Adipocyte (in vitro differentiated cells): ENCODE measurements around the gene CGB1.
"Not testable (repeated sequence)": the region's sequence is repeated elsewhere in the genome, so short reads cannot be mapped to it uniquely, and the experiment has no call there.

Source experiments
- DNase-seq: peaks from one replicate; pipeline ENCODE4 v3.0.0-alpha.2; 2015; ENCODE audit warnings: low read depth
- H3K27me3 ChIP-seq: replicated peaks from 2 replicates; pipeline ENCODE4 v1.7.0; 2013; ENCODE audit warnings: mild to moderate bottlenecking, low read length, moderate library complexity; ENCODE audit not compliant: control insufficient read depth, insufficient read depth
- H3K36me3 ChIP-seq: 2 replicates; pipeline ENCODE4 v1.7.0; 2013; ENCODE audit warnings: low read length, mild to moderate bottlenecking, moderate library complexity; ENCODE audit not compliant: control insufficient read depth, insufficient read depth, severe bottlenecking
- H3K4me1 ChIP-seq: 2 replicates; pipeline ENCODE4 v1.7.0; 2013; ENCODE audit warnings: mild to moderate bottlenecking, low read length, moderate library complexity; ENCODE audit not compliant: control insufficient read depth, insufficient read depth
- H3K4me3 ChIP-seq: 2 replicates; pipeline ENCODE4 v1.7.0; 2013; ENCODE audit warnings: mild to moderate bottlenecking, low read length, moderate library complexity
- H3K9ac ChIP-seq: 2 replicates; pipeline ENCODE4 v1.7.0; 2013; ENCODE audit warnings: mild to moderate bottlenecking, low read length, moderate library complexity
- H3K9me3 ChIP-seq: 2 replicates; pipeline ENCODE4 v1.7.0; 2013; ENCODE audit warnings: mild to moderate bottlenecking, low read length, moderate library complexity; ENCODE audit not compliant: control insufficient read depth

The CGB1 gene

DNA sequence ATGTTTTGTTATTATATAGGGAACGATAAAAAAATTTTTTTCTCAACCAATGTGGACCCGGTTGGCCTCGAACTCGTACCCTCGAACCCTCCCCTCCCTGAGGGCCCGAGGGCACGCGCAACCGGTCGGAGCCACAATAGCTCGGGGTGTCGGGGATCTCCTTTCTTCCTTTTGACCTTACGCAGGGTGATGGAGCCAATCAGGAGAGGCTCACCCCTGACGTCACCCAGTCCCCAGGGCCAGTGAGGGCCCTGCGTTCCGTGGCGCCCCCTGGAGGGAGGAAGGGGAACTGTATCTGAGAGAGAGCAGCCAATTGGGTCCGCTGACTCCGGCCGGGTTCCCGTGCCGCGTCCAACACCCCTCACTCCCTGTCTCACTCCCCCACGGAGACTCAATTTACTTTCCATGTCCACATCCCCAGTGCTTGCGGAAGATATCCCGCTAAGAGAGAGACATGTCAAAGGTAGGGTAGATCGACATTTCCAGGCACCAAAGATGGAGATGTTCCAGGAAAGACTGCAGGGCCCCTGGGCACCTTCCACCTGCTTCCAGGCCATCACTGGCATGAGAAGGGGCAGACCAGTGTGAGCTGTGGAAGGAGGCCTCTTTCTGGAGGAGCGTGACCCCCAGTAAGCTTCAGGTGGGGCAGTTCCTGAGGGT is 4.9 kb downstream of the CGB1 start, which contains the start of gene CGB2:
TSS of gene CGB2 (plus strand) at position 249 of the 660 bp plus-strand sequence. CDS start at position 455, 206 bp downstream.
- H3K36me3 ChIP-seq, H3K4me1 ChIP-seq, H3K27me3 ChIP-seq, H3K4me3 ChIP-seq, H3K9me3 ChIP-seq, DNase-seq, H3K9ac ChIP-seq: not testable (repeated sequence)

DNA sequence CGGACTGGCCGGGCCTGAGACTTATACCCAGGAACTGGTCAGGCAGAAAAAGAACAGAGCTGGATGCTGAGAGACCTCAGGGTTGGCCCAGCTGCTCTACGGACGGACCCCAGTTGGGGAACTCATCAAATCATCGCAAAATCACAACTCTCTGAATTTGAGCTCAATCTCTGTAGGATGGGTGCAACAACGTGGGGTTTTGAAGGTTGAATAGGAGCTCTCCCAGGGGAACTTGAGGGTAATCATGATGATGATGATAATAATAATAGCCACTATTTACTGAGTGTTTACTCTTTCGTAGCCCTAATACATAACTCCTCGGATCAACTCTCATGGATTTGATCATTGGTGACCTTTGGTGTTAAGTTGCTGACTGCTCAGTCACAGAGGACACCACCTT is 6.4 kb downstream of the CGB1 start:
- not testable (repeated sequence) for H3K9me3 ChIP-seq, H3K27me3 ChIP-seq, H3K9ac ChIP-seq, H3K4me3 ChIP-seq, H3K4me1 ChIP-seq, DNase-seq, H3K36me3 ChIP-seq

GRCh38 chr19:49029749-49030148 is 6.9 kb downstream of the CGB1 start:
- H3K9ac ChIP-seq, H3K9me3 ChIP-seq, H3K4me1 ChIP-seq, DNase-seq, H3K27me3 ChIP-seq, H3K4me3 ChIP-seq, H3K36me3 ChIP-seq: not testable (repeated sequence)

DNA sequence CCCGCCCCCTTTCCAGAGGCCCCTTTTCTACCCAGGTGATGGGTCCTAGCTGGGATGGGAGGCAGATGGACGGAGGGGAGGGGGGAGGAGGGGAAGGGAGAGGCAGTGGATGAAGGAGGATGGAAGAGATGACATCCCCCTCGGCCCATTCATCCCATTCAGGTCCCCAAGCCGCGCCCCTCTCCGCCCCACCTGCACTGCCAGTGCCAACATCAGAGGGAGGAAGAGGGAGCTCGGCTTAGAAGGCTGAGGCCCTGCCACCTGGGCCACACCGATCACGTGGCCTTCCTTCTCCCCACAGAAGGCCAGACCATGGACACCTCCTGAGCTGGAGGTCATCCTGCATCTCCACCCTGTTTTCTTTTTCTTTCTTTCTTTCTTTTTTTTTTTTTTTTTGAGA is 8.0 kb downstream of the CGB1 start:
- H3K9me3 ChIP-seq, H3K36me3 ChIP-seq, DNase-seq, H3K4me3 ChIP-seq, H3K27me3 ChIP-seq, H3K4me1 ChIP-seq, H3K9ac ChIP-seq: not testable (repeated sequence)

- not testable (repeated sequence) for H3K4me3 ChIP-seq, H3K27me3 ChIP-seq, H3K9me3 ChIP-seq, H3K9ac ChIP-seq, H3K4me1 ChIP-seq, H3K36me3 ChIP-seq, DNase-seq
These were observed 11.1 kb downstream of the CGB1 start for GRCh38 chr19:49025599-49025998.

DNA sequence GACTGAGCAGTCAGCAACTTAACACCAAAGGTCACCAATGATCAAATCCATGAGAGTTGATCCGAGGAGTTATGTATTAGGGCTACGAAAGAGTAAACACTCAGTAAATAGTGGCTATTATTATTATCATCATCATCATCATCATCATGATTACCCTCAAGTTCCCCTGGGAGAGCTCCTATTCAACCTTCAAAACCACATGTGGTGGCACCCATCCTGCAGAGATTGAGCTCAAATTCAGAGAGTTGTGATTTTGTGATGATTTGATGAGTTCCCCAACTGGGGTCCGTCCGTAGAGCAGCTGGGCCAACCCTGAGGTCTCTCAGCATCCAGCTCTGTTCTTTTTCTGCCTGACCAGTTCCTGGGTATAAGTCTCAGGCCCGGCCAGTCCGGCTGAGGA is 11.6 kb downstream of the CGB1 start:
- H3K36me3 ChIP-seq, H3K4me1 ChIP-seq, H3K9ac ChIP-seq, H3K27me3 ChIP-seq, H3K9me3 ChIP-seq, H3K4me3 ChIP-seq, DNase-seq: not testable (repeated sequence)

- H3K9me3 ChIP-seq, H3K27me3 ChIP-seq, H3K36me3 ChIP-seq, DNase-seq, H3K4me1 ChIP-seq, H3K9ac ChIP-seq, H3K4me3 ChIP-seq: not testable (repeated sequence)
These were observed 12.5 kb downstream of the CGB1 start, which contains the start of gene CGB3 for GRCh38 chr19:49024233-49024632. Gene CGB3, minus strand, starts transcription at chr19:49024333. Its CDS starts 362 bp downstream, at chr19:49023971.

DNA sequence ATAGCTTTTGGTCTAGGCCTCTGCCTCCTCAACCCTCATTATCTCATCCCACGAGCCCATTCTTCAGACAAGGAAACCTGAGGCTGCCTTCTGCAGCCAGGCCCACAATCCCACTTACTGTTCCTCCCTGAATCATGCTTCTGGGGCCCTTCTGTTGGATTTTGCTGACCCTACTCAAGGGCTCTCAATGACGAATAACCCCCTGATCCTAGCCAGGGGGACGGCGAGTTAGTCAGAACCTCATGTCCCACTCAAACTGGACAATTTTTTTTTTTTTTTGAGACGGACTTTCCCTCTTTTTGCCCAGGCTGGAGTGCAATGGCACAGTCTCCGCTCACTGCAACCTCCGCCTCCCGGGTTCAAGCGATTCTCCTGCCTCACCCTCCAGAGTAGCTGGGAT is 14.6 kb downstream of the CGB1 start:
- H3K9me3 ChIP-seq, result no peaks in the 10 kb centered on the region
- H3K4me1 ChIP-seq, result peaks cover 10% of the 10 kb centered on the region
- no peak overlapping the region for H3K4me3 ChIP-seq
- no peak overlapping the region for H3K9ac ChIP-seq
- peaks cover 13% of the 10 kb centered on the region for H3K27me3 ChIP-seq
- no peak for DNase-seq
- no peaks in the 10 kb centered on the region for H3K36me3 ChIP-seq

GRCh38 chr19:49020931-49021895 is 15.5 kb downstream of the CGB1 start:
- H3K27me3 ChIP-seq, result peaks cover 13% of the 10 kb centered on the region
- H3K9me3 ChIP-seq, result no peaks in the 10 kb centered on the region
- DNase-seq, result no peak

DNA sequence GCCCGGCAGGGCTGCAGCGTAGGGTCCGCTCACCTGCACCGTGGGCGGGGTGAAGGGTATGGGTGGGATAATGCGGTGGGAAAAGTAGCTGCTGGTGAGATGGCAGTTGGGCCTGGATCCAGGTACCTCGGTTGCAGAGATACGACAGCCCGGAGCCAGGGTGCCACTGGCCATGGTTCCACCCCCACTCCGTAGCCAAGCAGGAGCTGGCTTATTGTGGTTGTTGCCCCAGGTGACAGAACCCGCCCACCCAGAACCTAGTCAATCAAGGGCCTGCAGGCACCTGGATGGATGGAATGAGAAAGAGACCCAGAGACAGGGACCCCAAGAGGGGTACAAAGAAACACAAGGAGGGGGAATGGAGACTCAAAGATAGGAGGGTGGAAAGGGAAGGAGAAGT is 16.4 kb downstream of the CGB1 start:
- Histone ChIP-seq H3K4me1 (peaks cover 10% of the 10 kb centered on the region), H3K9ac (no peak overlapping the region), H3K36me3 (peaks cover 8% of the 10 kb centered on the region), H3K9me3 (no peaks in the 10 kb centered on the region), H3K4me3 (no peak overlapping the region), H3K27me3 (peaks cover 13% of the 10 kb centered on the region)
- no peak for DNase-seq

More at GRCh38 chr19:49020931-49021895, 15.5 kb downstream of the CGB1 start:
- no peaks in the 10 kb centered on the region for H3K36me3 ChIP-seq
- H3K4me1 ChIP-seq, result peaks cover 10% of the 10 kb centered on the region
- no peak overlapping the region for H3K4me3 ChIP-seq
- H3K9ac ChIP-seq, result no peak overlapping the region

DNA sequence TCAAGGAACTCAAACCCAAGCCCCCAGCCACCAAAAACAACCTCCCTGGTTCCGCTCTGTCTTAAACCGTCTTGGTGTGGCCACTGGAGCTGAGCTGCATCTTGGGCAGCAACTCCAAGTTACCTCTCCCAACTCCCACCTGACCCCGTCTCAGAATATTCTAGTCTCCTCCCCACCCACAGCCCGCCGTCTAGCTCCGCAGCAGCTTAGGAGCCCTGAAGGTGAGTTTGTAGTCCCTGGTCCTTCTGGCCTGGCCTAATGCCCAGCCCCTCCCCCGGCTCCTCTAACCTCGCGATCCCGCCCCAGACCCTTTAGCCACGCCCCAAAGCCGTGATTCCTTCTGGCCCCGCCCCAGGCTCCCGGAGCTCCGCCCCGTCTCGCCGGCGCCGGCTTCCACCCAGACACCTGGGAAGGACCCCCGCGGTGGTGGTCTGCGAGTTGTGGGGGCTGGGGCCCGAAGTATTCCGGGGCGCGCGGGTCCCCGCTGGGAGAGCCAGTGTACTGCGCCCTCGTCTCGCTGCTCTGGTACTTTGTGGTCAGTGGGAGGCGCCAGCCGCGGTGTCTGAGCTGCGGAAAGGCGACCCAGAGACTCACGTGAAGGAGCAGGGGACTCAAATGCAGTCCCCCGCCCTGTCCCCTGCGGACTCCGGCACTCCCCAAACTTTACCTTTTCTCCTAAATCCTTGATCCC is 17.3 kb downstream of the CGB1 start:
- Histone ChIP-seq H3K9ac (no peak overlapping the region), H3K4me1 (peaks cover 10% of the 10 kb centered on the region), H3K4me3 (peak overlapping the region; percentile 69), H3K27me3 (peaks cover 13% of the 10 kb centered on the region), H3K36me3 (peaks cover 18% of the 10 kb centered on the region), H3K9me3 (no peaks in the 10 kb centered on the region)
- peak; percentile 72 for DNase-seq
